NCI-H510A (cell line): Measurements from ENCODE around the gene EXOC3.
"Not testable (repeated sequence)": the region's sequence is repeated elsewhere in the genome, so short reads cannot be mapped to it uniquely, and the experiment has no call there.

Source experiments
- DNase-seq: peaks from one replicate; lab custom pipeline; 2025; lab: John Stamatoyannopoulos, UW

The EXOC3 gene

DNA sequence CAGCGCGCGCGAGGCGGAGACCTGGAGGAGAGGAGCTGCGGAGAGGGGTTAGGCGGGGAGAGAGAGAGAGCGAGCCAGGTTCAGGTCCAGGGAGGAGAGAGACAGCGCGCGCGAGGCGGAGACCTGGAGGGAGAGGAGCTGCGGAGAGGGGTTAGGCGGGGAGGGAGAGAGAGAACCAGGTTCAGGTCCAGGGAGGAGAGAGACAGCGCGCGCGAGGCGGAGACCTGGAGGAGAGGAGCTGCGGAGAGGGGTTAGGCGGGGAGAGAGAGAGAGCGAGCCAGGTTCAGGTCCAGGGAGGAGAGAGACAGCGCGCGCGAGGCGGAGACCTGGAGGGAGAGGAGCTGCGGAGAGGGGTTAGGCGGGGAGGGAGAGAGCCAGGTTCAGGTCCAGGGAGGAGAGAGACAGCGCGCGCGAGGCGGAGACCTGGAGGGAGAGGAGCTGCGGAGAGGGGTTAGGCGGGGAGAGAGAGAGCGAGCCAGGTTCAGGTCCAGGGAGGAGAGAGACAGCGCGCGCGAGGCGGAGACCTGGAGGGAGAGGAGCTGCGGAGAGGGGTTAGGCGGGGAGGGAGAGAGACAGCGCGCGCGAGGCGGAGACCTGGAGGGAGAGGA is 31.4 kb downstream of the EXOC3 start:
- DNase-seq: not testable (repeated sequence)

- DNase-seq: no peak
Observed at GRCh38 chr5:474840-475661, 32.1 kb downstream of the EXOC3 start.

DNA sequence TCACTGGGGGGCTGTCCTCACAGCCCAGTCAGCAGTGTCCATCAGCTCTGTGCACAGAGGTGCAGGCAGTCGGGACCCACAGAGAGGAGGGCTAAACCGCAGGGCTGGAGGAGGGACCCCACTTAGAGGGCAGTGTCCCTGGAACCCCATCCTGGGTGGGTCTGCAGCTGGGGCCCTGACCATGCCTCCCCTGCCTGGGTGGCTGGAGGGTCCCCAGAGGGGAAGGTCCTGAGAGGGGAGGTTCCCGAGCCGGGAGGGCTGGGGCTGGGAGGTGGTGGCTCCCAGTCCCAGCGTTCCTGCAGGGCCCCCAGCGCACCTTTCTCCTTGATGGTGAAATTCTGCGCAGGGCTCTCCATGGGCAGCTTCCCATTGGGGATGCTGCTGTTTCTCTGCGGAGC is 32.7 kb downstream of the EXOC3 start:
- no peak for DNase-seq

GRCh38 chr5:476102-476813 is 33.3 kb downstream of the EXOC3 start:
- no peak for DNase-seq

- DNase-seq: no peak
Observed at GRCh38 chr5:476814-477175, 33.8 kb downstream of the EXOC3 start.

DNA sequence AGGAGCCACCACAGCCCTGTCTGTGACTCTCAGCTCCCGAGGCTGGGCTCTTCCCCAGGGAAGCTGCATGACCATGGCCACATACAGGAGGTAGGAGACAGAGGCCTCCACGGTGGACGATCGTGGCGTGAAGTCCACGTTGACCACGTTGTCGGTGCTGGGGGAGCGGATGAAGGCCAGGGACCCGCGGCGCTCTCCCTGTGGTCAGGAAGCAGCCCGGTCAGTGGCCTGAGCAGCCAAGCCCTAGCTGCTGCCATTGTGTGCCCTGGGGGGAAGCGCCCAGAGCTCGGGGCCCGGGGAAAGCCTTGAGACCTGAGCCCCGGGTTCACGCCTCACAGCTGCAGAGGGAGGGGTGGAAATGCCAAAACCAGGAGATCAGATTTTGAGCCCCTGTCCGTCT is 34.3 kb downstream of the EXOC3 start:
- no peak for DNase-seq

GRCh38 chr5:477871-478270 is 34.9 kb downstream of the EXOC3 start:
- DNase-seq: no peak

DNA sequence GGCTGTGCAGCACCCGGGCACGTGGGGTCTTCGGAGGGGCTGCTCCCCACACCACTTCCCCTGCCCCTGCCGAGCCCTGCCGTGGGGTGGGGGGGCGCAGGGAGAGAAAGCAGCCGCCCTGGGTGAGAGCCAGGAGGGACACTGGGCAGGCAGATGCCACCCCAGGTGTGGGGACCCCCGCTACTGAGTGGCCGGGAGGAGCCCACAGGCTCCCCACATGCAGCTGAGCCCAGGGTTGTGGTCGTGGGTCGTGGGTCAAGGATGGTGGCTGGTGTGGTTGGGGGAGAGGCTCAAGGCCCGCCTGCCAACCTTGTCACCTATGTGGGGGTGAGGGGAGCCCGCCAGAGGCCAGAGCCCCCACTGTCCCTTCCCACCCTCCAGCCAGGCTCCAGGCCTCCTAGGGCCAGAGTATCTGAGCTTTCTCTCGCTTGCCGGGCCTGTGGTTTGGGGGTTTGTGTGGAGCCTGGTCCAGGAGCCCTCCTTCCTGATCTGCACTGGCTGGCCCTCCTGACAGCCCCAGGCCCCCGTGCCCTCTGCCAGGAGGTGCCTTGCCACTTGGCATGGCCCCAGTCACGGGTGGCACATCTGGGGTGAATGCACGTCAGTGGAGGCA is 35.5 kb downstream of the EXOC3 start:
- DNase-seq: no peak

DNA sequence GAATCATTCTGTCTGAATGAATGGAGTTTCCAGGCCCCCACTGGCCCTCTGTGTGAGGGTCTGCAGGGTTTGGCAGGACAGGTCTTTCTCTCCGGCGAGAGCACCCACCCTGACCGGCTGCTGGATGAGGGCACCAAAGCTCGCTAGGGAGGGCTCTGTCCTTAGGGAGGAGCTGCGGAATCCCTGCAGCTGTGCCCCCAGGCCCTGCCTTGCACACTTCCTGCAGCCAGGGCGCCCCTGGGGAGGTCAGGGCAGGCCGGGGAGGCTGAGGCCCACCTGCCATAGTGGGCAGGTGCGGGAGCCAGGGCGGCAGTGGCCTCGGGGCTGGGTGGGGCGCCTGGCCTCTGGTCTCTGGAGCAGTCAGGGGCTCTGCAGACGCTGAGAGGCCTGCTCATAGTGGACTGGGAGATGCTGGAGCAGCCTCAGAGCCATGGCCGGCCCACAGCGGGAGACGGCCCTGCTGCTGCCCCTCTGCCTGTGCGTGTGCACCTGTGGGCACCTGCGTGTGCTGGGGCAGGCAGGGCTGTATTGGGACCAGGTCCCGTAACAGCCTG is 36.1 kb downstream of the EXOC3 start:
- no peak for DNase-seq

GRCh38 chr5:479566-480319 is 36.8 kb downstream of the EXOC3 start:
- no peak for DNase-seq

GRCh38 chr5:481347-481746 is 38.4 kb downstream of the EXOC3 start:
- no peak for DNase-seq

DNA sequence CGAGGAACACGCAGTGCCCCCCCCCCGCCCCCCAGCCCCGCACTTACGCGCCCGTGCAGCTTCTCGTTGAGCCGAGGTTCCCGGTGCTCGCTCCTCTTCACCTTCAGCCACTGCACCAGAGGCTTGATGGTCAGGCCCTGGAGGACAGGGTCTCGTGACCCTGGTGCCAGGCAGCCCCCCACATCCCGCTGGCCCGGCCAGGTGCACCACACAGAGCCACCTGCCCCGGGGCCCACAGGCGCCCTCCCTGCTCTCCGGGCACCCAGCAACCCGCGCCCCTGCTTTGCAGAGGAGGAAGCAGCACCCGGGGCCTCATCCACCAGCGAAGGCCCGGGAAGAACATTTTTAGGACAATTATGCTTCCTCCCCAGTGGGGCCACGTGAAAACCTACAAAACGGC is 39.0 kb downstream of the EXOC3 start:
- DNase-seq: no peak

- DNase-seq: no peak
Observed at GRCh38 chr5:482506-482905, 39.5 kb downstream of the EXOC3 start.

DNA sequence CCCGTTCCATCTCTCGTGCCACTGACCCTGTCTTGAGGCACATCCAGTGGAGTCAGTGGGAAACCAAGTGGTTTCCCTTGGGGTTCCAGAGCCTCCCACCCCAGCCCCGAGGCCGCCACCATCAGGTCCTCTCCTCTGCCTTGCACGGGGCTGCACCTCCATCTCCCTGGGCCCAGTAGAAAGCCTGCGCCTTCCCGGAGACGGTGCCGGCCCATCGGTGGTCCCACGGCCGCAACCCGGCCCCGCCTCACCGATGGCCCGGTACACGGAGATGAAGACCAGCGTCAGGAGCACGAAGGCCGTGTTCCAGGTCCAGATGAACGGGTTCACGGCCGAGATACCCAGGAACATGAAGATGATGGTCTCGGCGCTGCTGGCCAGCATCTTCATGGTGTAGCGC is 40.0 kb downstream of the EXOC3 start:
- no peak for DNase-seq

DNA sequence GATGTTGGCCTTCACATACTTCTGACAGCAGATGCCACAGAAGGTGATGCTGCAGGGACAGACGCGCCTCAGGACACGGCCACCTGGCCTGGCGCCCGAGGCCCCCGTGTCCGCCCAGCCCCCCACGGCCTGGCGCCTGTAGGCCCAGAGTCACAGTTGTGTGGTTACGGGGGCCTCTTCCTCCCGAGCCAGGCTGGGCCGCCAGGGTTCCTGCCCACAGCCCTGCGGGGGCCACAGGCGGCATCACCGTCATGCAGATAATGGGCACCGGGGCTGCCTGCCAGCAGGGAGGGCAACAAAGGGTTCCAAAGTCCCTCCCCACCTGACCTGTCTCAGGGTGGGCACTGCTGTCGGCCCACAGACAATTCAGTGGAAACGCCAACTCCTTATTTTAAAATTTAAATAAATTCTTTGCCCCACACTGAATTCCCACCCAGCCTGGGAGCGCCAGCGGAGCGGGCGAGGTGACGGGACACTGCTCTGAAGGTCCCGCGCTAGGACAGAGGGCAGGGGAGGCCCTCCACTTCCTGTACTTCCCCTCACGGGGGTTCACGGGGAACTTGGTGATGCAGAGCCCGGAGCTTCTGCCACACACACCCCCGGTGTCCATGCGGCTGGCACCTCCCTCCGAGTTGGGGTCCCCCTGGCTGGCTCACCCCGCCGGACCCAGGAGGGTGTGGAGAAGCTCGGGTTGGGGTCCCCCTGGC is 40.6 kb downstream of the EXOC3 start:
- DNase-seq: no peak

DNA sequence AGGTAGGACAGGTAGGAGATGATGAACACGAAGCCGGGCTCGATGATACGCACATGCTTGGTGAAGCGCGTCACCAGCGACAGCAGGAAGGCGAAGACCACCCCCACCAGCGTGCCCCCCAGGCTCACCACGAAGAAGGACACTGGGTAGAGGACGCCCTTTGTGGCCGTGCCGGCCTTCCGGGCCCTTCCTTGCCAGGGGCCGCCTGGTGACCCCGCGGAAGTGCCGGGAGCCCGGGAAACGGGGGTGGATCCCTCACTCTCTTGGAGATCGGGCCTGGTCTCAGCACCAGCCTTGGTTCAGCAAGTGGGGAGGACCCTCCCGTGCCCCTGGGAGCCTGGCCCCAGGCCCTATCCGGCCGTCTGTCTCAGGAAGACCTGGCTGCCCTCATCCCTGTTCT is 41.6 kb downstream of the EXOC3 start:
- DNase-seq: no peak

- no peak for DNase-seq
Observed at GRCh38 chr5:485113-485945, 42.4 kb downstream of the EXOC3 start.

- DNase-seq: no peak
Observed at GRCh38 chr5:485946-486491, 43.0 kb downstream of the EXOC3 start.

DNA sequence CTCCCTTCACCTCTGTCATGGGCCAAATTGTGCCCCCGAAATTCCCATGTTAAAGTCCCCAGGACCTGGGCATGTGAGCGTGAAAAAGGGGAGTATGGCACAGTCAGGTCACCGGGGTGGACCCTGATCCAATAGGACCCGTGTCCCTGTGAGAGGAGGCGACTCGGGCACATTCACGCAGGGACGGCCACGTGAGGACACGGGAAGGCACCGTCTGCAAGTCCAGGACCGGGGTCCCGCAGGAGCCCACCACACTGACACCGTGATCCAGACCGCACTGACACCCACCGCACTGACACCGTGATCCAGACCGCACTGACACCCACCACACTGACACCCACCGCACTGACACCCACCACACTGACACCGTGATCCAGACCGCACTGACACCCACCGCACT is 43.6 kb downstream of the EXOC3 start:
- DNase-seq: not testable (repeated sequence)

- no peak for DNase-seq
Observed at GRCh38 chr5:488241-488640, 45.3 kb downstream of the EXOC3 start.
